C4-2B (cell line): Measurements from ENCODE around the gene TRAF3IP1.

Experiments used
- CTCF ChIP-seq: fragments of 450-650 bp; conservative IDR thresholded peaks from 2 replicates; pipeline ENCODE4 v1.5.1; 2017; ENCODE audit warnings: mild to moderate bottlenecking
- ZFX ChIP-seq: fragments of 450-650 bp; IDR thresholded peaks from 2 replicates; pipeline ENCODE4 v1.6.1; 2017

- TF ChIP-seq CTCF (no peak), ZFX (no peak)
These were observed 15.8 kb downstream of the TRAF3IP1 start for GRCh38 chr2:238336151-238336550.
